ENCODE measurements around the gene WNT9B.

DNA sequence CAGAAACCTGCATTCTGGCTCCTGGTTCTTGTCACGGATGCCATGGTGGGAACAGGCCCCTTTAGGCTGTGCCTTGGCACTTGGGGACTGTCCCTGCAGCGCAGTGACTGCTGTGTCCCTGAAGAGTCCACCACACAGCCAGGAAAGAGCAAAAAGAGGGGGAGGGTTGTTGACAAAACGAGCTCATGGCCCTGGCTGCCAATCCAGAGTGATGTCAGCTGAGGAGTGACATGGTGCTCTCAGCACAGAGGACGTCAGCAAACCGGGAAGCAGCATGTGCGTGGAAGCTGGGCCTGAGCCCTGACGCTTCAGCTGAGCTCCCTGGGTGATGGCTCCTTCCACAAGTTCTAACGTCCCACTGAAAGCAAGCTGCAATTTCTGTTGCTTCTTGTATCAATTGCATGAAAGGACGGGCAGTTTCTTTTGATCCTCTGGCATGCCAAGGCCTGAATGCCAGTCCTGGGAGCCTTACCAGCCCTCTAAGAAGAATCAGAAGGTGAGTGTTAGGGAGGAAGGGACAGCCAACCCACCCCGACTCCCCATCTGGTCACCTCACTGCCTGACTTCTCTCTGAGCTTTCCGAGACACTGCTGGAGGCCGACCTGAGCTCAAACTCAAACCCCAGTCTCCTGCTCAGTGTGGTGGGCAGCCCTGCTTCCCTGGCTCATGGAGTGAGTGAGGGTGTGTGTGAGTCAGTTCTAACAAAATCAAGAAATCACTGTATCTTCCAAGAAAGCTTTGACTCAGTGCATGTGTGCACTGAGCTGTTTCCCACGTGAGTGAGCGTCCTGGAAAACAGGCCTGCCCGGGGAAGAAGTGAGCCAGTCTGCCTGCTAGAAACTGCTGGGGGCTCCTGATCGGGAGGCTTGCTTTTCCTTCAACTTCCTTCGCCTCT lies 18.2 kb upstream of the WNT9B start:
- TF ChIP-seq, protein P1, sequence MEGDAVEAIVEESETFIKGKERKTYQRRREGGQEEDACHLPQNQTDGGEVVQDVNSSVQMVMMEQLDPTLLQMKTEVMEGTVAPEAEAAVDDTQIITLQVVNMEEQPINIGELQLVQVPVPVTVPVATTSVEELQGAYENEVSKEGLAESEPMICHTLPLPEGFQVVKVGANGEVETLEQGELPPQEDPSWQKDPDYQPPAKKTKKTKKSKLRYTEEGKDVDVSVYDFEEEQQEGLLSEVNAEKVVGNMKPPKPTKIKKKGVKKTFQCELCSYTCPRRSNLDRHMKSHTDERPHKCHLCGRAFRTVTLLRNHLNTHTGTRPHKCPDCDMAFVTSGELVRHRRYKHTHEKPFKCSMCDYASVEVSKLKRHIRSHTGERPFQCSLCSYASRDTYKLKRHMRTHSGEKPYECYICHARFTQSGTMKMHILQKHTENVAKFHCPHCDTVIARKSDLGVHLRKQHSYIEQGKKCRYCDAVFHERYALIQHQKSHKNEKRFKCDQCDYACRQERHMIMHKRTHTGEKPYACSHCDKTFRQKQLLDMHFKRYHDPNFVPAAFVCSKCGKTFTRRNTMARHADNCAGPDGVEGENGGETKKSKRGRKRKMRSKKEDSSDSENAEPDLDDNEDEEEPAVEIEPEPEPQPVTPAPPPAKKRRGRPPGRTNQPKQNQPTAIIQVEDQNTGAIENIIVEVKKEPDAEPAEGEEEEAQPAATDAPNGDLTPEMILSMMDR (IDR thresholded peaks at IDR 0.05), result no peak
- TF ChIP-seq POLR2AphosphoS5 (IDR thresholded peaks at IDR 0.05) (no peak), POLR2A (IDR thresholded peaks at IDR 0.05) (no peak)

Data from prostate gland (tissue), 2 donors.